ENCODE data around the gene ICA1.
"Not testable (repeated sequence)": the region's sequence is repeated elsewhere in the genome, so short reads cannot be mapped to it uniquely, and the experiment has no call there.

The ICA1 gene

DNA sequence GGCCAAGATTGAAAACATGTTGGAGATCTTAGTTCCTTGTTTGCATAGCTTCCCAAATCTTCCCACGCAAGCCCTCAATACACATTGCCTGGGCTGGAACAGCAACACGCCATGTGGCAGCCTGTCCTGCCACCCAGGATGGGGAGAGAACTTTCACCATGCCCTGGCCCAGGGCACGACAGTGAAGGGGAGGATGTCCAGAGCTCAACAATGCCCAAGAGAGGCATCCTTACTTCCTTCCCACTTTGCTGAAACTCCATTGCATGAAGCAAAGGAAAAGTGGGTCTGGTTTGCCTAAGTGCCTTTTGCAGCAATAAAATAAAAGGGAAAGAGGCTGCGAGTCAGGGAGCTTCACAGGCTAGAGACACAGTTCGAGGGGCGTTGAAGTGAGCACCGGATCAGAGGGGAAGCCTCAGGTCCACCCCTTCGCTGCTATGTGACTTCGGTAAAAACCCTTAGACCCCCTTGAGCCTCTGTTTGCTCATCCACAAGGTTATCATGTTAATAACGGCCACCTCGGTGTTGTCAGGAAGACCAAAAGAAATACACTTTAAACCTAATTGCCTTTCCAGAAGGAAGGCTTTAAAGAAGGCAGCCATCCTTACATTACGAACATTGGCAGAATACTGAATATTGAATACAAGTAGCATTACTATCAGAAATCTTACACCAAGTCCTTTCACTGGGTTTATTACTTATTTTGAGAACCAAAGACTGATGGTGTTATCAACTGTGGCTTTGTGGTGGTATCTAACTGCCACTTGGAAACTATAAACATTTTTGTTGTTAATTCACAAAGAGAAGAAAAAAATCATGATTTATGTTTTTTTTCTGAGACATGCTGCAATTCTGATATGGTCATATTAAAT lies 133.3 kb downstream of the ICA1 start:
- DNase-seq = no peak

DNA sequence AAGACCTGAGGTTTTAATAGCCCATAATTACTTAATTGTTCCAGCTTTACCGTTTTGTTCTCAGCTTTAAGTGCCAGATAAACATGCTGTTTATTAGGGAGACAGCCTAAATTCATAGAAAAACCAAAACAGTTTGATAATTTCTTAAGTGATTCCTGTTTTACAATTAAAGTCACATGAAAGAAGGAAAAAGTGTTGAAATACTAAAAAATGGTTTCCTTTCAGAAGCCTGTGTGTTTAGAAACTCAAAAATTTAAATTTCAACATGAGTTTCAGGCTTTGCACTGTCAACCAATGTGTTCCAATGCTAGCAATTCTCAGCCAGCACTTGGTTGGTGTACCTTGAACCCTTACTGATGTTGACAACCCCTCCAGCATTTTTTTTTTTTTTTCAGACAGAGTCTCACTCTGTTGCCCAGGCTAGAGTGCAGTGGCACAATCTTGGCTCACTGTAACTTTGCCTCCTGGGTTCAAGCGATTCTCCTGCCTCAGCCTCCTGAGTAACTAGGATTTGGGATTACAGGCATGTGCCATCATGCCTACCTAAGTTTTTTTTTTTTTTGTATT lies 135.3 kb downstream of the ICA1 start:
- DNase-seq = no peak

DNA sequence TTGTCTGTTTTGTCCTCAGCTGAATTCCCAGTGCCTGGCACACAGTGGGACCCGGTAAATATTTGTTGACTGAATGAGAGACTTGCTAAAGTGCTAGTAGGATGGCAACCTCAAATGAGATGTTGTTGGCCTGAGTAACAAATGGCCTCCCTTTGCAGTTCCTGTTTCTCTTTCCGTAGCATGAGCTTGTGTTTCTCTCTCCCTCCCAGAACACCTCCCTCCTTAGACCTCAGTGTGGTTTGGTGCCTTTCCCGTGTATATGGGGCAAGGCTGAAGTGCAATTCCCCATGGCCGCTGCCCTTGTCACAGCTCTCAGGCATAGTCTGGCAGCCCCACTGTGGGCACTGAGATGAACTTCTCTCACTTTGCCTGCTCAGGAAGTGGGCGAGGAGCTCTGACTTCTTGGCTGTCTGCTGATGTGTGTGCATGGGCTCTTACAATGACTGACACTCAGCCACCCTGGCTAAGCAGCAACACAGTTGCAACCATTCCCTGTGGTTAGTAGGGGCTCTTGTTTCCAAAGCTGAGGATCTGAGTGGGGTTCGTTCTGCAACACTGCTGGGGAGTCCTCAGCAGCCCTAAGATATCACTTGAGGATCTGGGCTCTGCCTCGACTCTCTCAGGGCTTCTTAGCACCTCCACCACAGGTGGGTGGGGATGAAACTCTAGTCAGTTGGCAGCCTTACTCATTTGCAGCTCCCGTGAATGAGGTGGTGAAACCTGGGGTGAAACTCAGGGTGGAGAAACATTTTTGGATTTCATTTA lies 136.1 kb downstream of the ICA1 start:
- peak; percentile 83 for DNase-seq

GRCh38 chr7:8121243-8121642 lies 140.7 kb downstream of the ICA1 start:
- no peak for DNase-seq

DNA sequence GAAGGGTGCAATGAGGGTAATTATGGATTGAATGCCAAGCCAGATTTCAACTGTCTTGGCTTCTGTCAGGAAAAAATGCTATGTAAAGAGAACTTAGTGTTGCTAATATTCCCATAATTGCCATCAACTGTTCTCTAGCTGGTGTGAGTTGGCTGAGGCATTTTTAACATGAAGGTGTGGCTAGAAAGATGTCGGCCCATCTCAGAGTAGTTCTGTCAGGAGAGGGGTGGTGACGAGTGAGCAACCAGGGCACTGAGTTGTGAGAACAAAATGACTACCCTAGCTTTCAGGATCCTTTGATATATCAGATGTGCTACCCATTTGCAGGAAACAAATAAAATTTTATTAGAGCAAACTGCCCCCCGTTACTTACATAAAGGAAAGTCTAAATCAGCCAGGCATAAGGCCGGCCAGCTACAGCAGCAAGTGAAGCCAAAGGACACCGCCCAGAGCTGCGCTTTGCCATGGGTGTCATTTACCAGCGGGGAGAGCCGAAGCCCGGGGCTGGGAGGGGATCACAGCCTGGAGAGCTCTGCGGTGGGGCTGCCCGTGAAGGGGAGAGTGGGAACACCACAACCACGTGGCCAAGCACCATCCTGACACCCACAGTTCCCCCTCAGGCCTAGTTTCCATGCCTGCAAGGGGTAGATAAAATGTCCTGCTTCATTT lies 141.4 kb downstream of the ICA1 start:
- no peak for DNase-seq

DNA sequence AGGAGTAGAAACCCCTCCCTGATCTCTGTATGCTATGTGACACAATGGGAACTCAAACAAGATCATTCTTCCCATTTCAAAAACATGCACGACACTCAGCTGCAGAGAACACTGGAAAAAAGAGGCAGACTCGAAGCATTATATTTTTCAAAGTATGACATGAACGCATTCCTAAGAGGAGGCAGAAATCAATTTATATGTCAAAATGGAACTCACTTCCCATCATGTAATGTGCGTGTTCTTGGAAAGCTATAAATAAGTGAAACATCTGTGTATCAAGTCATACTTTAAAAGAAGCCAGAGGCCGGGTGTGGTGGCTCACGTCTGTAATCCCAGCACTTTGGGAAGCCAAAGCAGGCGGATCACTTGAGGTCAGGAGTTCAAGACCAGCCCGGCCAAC lies 142.7 kb downstream of the ICA1 start:
- no peak for DNase-seq

- no peak for DNase-seq
Observed at GRCh38 chr7:8117195-8117594, 144.8 kb downstream of the ICA1 start.

GRCh38 chr7:8115547-8116402 lies 146.2 kb downstream of the ICA1 start:
- no peak for DNase-seq

DNA sequence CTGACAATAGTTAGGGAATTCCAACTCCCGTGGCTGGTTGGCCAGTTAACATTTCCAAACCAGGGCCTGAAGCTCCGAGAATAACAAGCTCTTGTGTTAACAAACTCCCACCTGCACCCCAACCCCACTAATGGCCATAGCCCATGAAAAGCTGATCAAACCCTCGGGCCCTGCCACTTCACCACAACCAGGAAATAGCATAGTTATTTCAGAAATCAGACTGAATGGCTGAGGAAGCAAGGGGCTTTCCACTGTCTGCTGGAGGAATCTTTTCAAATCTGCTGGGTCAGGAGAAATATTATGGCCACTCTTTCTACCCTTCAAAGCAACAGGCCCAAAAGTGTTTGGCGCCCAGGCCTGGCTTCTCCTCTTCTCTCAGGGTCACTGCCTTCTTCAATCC lies 147.8 kb downstream of the ICA1 start:
- DNase-seq = no peak

DNA sequence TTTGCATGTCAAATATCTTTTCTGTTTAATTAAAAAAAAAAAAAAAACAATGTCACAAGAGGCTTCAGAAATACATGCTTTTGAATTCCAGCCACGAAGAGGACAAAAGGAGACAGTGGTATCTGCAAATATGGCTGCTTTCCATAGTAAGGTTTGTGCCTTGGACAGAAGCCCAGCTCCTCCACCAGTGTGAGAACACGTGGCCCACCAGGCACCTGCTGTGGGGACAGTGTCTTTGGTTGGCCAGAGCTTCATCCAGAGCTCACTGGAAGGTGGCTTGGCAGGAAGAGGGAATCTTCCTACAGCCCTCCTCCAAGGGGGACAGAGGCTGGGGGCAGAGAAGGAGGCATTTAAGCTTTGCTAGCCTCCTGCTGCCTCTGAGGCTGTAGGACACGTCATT lies 148.8 kb downstream of the ICA1 start:
- DNase-seq = no peak

GRCh38 chr7:8112685-8113084 lies 149.3 kb downstream of the ICA1 start:
- DNase-seq = no peak

GRCh38 chr7:8111282-8111960 lies 150.5 kb downstream of the ICA1 start:
- DNase-seq = no peak

DNA sequence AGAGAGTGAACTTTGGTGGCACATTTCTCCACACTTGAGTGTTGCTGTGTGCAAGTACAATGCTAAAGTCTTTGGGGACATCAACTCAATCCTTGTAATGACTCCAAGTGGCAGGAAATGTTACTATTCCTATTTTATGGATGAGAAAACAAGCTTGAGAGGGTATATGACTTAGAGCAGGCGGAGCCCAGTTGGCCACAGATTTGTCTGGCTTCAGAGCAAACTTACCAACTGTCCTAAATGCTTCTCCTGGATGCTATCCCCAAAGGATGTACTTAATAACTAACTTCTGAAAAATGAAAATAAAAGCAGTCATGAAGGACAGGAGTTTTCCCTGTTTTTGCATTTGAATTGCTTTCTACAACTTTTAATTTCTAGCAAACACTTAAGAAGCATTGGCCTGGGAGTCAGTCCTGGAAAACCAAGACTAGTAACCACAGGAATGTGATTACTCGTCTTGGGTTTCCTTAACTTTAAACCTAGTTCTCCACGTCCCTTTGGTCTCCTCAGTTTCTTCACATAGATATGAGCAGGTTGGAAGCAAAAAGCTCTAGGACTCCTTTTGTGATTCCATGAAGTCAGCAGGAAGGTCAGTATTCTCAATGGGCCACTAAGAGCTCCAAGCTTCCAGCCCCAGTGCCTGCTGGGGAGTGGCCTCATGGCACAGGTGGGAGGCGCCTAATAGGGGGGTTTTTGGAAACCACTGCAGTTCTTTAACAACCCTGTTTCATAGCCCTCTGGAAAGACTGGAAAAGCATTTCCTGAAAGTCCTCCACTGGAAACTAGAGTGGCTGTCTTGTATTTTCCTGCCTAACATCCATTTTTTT lies 152.6 kb downstream of the ICA1 start:
- DNase-seq = no peak

GRCh38 chr7:8105449-8106095 lies 156.4 kb downstream of the ICA1 start:
- no peak for DNase-seq

DNA sequence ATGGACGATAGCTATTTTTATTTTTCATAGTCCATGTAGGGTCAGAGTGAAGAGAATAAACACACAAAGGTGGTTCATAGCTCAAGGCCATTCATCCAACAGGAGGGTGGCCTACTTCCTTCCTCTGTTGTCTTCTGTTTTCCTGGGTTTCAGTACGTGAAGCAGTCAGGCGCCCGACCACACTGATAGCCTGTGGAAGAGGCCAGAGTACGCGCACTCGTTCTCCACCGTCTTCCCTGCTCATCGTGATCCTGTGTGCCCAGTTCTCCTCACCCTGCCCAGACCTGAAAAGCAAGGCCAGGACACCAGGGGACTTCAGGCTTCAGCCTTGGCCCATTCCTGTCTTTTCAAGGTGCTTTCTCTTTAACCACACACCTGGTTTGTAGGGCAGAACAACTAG lies 158.7 kb downstream of the ICA1 start:
- no peak for DNase-seq

- DNase-seq = not testable (repeated sequence)
Observed at GRCh38 chr7:8101292-8101691, 160.7 kb downstream of the ICA1 start.

DNA sequence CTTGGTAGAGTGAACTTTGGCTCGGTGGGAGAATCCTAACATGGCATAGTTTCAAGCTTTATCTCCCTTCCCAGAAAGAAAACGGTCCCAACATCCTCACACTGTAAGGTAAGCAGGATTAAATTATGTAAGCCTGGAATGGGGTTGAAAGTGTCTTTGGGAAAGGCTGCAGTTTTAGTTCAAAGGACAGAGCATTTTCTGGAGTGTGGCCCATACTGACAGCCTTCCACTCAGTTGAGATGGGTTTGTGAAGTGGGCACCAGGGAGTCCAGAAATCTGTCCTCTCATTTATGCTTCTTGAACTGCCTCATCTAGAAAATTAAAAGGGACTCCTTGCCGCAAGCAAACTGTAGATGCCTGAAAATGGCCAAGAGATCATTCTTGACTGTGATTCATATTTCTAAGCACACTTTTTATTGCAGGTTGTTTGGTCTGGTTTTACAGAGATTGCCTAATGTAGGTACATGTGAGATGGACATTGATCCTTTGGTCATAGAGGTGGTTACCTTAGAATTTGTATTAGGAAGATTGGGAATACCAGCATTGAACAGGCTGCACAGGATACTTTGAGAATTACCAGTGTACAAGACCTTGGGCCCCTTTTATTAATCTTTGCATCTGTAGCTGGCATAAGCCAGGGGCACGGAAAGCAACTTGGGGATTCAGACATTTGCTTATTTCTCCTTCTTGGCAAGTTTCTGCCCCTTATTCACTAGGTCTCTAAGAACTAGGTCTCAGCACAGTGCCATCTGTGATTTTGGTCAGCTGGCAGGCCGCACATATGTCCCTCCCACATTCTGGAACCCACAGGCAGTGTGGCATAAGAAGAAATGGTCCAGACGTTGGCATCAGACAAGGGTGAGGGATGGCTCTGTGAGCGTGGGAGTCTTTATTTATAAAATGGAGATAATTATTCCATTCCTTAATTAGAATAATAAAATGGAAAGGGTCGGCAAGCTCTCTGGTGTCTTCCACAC lies 167.5 kb downstream of the ICA1 start:
- DNase-seq = no peak

DNA sequence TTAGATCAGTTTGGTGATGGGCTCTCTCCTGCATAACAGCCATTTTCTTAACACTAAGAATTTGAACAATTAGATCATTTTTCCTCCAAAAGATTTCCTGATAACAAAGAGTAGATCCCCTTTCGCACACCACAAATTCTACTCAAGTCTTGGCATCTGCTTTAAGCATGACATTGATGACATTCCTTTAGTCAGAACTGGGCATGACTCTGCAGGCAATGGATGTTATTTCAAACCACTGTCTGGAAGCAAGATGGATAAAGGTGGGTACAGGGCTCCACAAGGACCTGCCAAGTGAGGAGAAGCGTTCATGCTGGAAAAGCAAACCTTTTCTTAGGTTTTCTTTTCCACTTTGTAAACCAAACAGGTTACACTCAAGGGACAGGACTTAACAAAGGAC lies 169.8 kb downstream of the ICA1 start:
- DNase-seq = no peak

Measured in stimulated activated CD4-positive, alpha-beta T cell treated with anti-CD3 and anti-CD28 coated beads, Interleukin-4, amount 100 ng/mL, for 24 hours (primary cell).